H9 (cell line): ENCODE measurements around the gene TSTD1. TPM values are rescaled to one million over a fixed set of nuclear protein-coding genes. Genes with fewer than 3 reads are reported as not detected.

Experiments used
- DNase-seq: peaks from one replicate; pipeline ENCODE4 v3.0.0-alpha.2; 2017
- H2AFZ ChIP-seq: one replicate; pipeline ENCODE4 v1.6.1; 2013; ENCODE audit warnings: mild to moderate bottlenecking, low read length, control low read depth, moderate library complexity
- H2AK5ac ChIP-seq: 2 replicates; pipeline ENCODE4 v1.6.1; 2013; ENCODE audit warnings: low read length, control low read depth, mixed read lengths; ENCODE audit not compliant: insufficient read length
- H2BK120ac ChIP-seq: one replicate; pipeline ENCODE4 v1.6.1; 2013; ENCODE audit warnings: low read depth, mild to moderate bottlenecking, low read length, control low read depth, inconsistent platforms; ENCODE audit not compliant: poor library complexity, severe bottlenecking
- H2BK12ac ChIP-seq: 2 replicates; pipeline ENCODE4 v1.6.1; 2013; ENCODE audit warnings: low read length, control low read depth, mixed read lengths, low read depth; ENCODE audit not compliant: insufficient read length
- H2BK15ac ChIP-seq: 2 replicates; pipeline ENCODE4 v1.6.1; 2013; ENCODE audit warnings: low read depth, low read length, control low read depth
- H2BK20ac ChIP-seq: one replicate; pipeline ENCODE4 v1.6.1; 2013; ENCODE audit warnings: low read depth, mild to moderate bottlenecking, low read length, control low read depth, inconsistent platforms; ENCODE audit not compliant: poor library complexity, severe bottlenecking
- H2BK5ac ChIP-seq: 2 replicates; pipeline ENCODE4 v1.6.1; 2013; ENCODE audit warnings: low read length, control low read depth, mixed read lengths; ENCODE audit not compliant: insufficient read length
- H3K14ac ChIP-seq: 2 replicates; pipeline ENCODE4 v1.6.1; 2013; ENCODE audit warnings: low read length, control low read depth; ENCODE audit not compliant: insufficient read depth
- H3K18ac ChIP-seq: 2 replicates; pipeline ENCODE4 v1.6.1; 2013; ENCODE audit warnings: low read depth, mild to moderate bottlenecking, mixed read lengths, low read length, control low read depth; ENCODE audit not compliant: insufficient read length
- H3K23ac ChIP-seq: 2 replicates; pipeline ENCODE4 v1.6.1; 2013; ENCODE audit warnings: low read length, control low read depth, mixed read lengths, low read depth; ENCODE audit not compliant: insufficient read length
- H3K23me2 ChIP-seq: 2 replicates; pipeline ENCODE4 v1.6.1; 2013; ENCODE audit warnings: low read depth, mild to moderate bottlenecking, mixed read lengths, low read length, control low read depth; ENCODE audit not compliant: insufficient read length, poor library complexity, severe bottlenecking
- H3K27ac ChIP-seq: 2 replicates; pipeline ENCODE4 v1.5.1; 2013; ENCODE audit warnings: low read length, control low read depth, mixed read lengths, low read depth; ENCODE audit not compliant: insufficient read length
- H3K27me3 ChIP-seq: 2 replicates; pipeline ENCODE4 v1.6.1; 2013; ENCODE audit warnings: low read length, control low read depth, inconsistent platforms; ENCODE audit not compliant: insufficient read depth
- H3K4ac ChIP-seq: 2 replicates; pipeline ENCODE4 v1.6.1; 2013; ENCODE audit warnings: low read depth, mild to moderate bottlenecking, control low read depth, inconsistent platforms, low read length, moderate library complexity
- H3K4me1 ChIP-seq: 2 replicates; pipeline ENCODE4 v1.6.1; 2013; ENCODE audit warnings: low read length, control low read depth, inconsistent platforms; ENCODE audit not compliant: insufficient read depth
- H3K4me2 ChIP-seq: 2 replicates; pipeline ENCODE4 v1.6.1; 2013; ENCODE audit warnings: low read length, control low read depth, mixed read lengths; ENCODE audit not compliant: insufficient read length, insufficient read depth
- H3K56ac ChIP-seq: 2 replicates; pipeline ENCODE4 v1.6.1; 2013; ENCODE audit warnings: low read depth, mild to moderate bottlenecking, mixed read lengths, low read length, control low read depth; ENCODE audit not compliant: insufficient read length
- H3K79me1 ChIP-seq: 2 replicates; pipeline ENCODE4 v1.6.1; 2013; ENCODE audit warnings: low read depth, mild to moderate bottlenecking, moderate library complexity, low read length, control low read depth, inconsistent platforms; ENCODE audit not compliant: insufficient read depth, poor library complexity, severe bottlenecking
- H3K79me2 ChIP-seq: 2 replicates; pipeline ENCODE4 v1.6.1; 2013; ENCODE audit warnings: low read length, control low read depth, inconsistent platforms; ENCODE audit not compliant: insufficient read depth
- H3K9ac ChIP-seq: 2 replicates; pipeline ENCODE4 v1.6.1; 2013; ENCODE audit warnings: low read length, control low read depth, mixed read lengths; ENCODE audit not compliant: insufficient read length; ENCODE audit errors: extremely low read depth
- H3K9me3 ChIP-seq: one replicate; pipeline ENCODE4 v1.6.1; 2013; ENCODE audit warnings: low read depth, low read length, inconsistent platforms; ENCODE audit not compliant: control insufficient read depth
- H3T11ph ChIP-seq: one replicate; pipeline ENCODE4 v1.6.1; 2013; ENCODE audit warnings: mild to moderate bottlenecking, low read length, control low read depth, inconsistent platforms
- H4K20me1 ChIP-seq: one replicate; pipeline ENCODE4 v1.6.1; 2013; ENCODE audit not compliant: control insufficient read depth, insufficient read length, insufficient read depth
- H4K5ac ChIP-seq: 2 replicates; pipeline ENCODE4 v1.6.1; 2013; ENCODE audit warnings: low read depth, mild to moderate bottlenecking, mixed read lengths, low read length, control low read depth; ENCODE audit not compliant: insufficient read length
- H4K8ac ChIP-seq: replicated peaks from 2 replicates; pipeline ENCODE4 v1.6.1; 2013; ENCODE audit warnings: low read length, control low read depth, mixed read lengths, low read depth; ENCODE audit not compliant: insufficient read length
- H4K91ac ChIP-seq: 2 replicates; pipeline ENCODE4 v1.6.1; 2013; ENCODE audit warnings: low read depth, mild to moderate bottlenecking, moderate library complexity, mixed read lengths, low read length, control low read depth; ENCODE audit not compliant: insufficient read length
- H3K27ac Mint-ChIP-seq, 3 experiments: 2 replicates in 2 of 3; 3 replicates in 1 of 3; pipeline ENCODE4 v1.8.0; 2020 to 2021; ENCODE audit warnings: mixed read lengths in 3 of 3, mild to moderate bottlenecking in 1 of 3, moderate library complexity in 1 of 3
- H3K27me3 Mint-ChIP-seq: 2 replicates; pipeline ENCODE4 v1.8.0; 2021; ENCODE audit warnings: low read depth, mild to moderate bottlenecking, moderate library complexity, mixed read lengths
- H3K36me3 Mint-ChIP-seq, 3 experiments: 2 replicates in 2 of 3; 3 replicates in 1 of 3; pipeline ENCODE4 v1.8.0; 2020 to 2021; ENCODE audit warnings: low read depth in 3 of 3, mixed read lengths in 3 of 3; ENCODE audit not compliant: insufficient read depth in 1 of 3
- H3K4me1 Mint-ChIP-seq, 2 experiments: 2 replicates each; pipeline ENCODE4 v1.8.0; 2020; ENCODE audit warnings: mixed read lengths in 2 of 2
- H3K4me3 Mint-ChIP-seq, 2 experiments: 2 replicates in 1 of 2; 3 replicates in 1 of 2; pipeline ENCODE4 v1.8.0; 2020 to 2021; ENCODE audit warnings: mild to moderate bottlenecking in 2 of 2, mixed read lengths in 2 of 2, moderate library complexity in 1 of 2
- H3K9me3 Mint-ChIP-seq, 2 experiments: 2 replicates in 1 of 2; 3 replicates in 1 of 2; pipeline ENCODE4 v1.8.0; 2020; ENCODE audit warnings: mild to moderate bottlenecking in 2 of 2, mixed read lengths in 2 of 2, moderate library complexity in 1 of 2
- CTCF ChIP-seq: fragments of 200-600 bp; sonication (generic); conservative IDR thresholded peaks from 3 replicates; pipeline ENCODE4 v1.8.0; 2021; ENCODE audit warnings: antibody characterized with exemption, mild to moderate bottlenecking
- WGBS: extraction: QIAGEN DNeasy Blood & Tissue Kit; methylation state at CpG from one replicate; pipeline ENCODE4 v1.1.7; 2013; ENCODE audit warnings: missing lambda C conversion rate, low lambda C conversion rate, mixed read lengths; ENCODE audit not compliant: insufficient read length; ENCODE audit errors: extremely low coverage; 5-methylcytosine and 5-hydroxymethylcytosine counted together
- total RNA-seq: library from RNA; stranded (reverse); gene quantifications from 2 replicates; pipeline ENCODE4 v1.2.1, GENCODE V29; 2021

TSTD1 gene
- total RNA-seq, 1 experiment from 2014 or later, result 73.7 TPM

- Histone ChIP-seq H2BK20ac (no peak overlapping the region), H4K8ac (no peak overlapping the region), H3K27me3 (no peaks in the 10 kb centered on the region; the same call in 1 of the 2 replicates), H3K4ac (no peak overlapping the region), H3K56ac (no peak overlapping the region), H3K9me3 (no peaks in the 10 kb centered on the region), H3K18ac (no peak overlapping the region), H3K79me2 (peaks cover 3% of the 10 kb centered on the region; the same call in 1 of the 2 replicates), H3K4me1 (peaks cover 2% of the 10 kb centered on the region; the same call in 1 of the 2 replicates), H2BK15ac (no peak overlapping the region), H2BK5ac (no peak overlapping the region), H3K4me2 (peak overlapping the region; percentile 64), H4K91ac (no peak overlapping the region), H2BK12ac (no peak overlapping the region), H3T11ph (no peak overlapping the region), H3K9ac (peak overlapping the region; percentile 52), H3K14ac (0 out of 2 replicates have a peak overlapping the region, but pooled peaks have one; percentile 18), H2AK5ac (no peak overlapping the region), H3K79me1 (no peaks in the 10 kb centered on the region), H2BK120ac (no peak overlapping the region), H3K23me2 (peaks cover 8% of the 10 kb centered on the region), H3K23ac (no peak overlapping the region), H4K20me1 (no peaks in the 10 kb centered on the region), H2AFZ (no peak overlapping the region), H4K5ac (no peak overlapping the region), H3K27ac (peak overlapping the region; percentile 93)
- H3K36me3 Mint-ChIP-seq, result peaks cover 28 to 45% (median 39%) of the 10 kb centered on the region in 3 experiments
- no CpG with 5 or more reads among the region's 48 CpGs for WGBS
- peak; percentile 72 for DNase-seq
- peak overlapping the region; percentile 98 to 100 (median 100) for H3K27ac Mint-ChIP-seq
- peak overlapping the region; percentile 92 to 94 for H3K4me3 Mint-ChIP-seq
- TF ChIP-seq CTCF, result no peak
- H3K4me1 Mint-ChIP-seq, result peaks cover 15 to 18% of the 10 kb centered on the region in 2 experiments
- peaks cover 12% of the 10 kb centered on the region in 2 experiments for H3K9me3 Mint-ChIP-seq
- peaks cover 36% of the 10 kb centered on the region for H3K27me3 Mint-ChIP-seq
Measured at GRCh38 chr1:161044908-161045735, 6.4 kb upstream of the TSTD1 start.
